Thoracic aorta (tissue), 2 donors: ENCODE data around the gene RAD52. TPM values are rescaled to one million over a fixed set of nuclear protein-coding genes. Genes with fewer than 3 reads are reported as not detected.
A peak's percentile ranks its signal among the peaks of the same experiment; 100 is the strongest.

Source experiments
- ATAC-seq: fragments of 150-250 bp; one replicate; pipeline ENCODE4 v1.8.0; 2017; ENCODE audit warnings: low read depth; ENCODE audit not compliant: insufficient number of reproducible peaks, low FRiP score
- DNase-seq: peaks from one replicate; pipeline ENCODE4 v3.0.0-alpha.2; 2020; ENCODE audit warnings: low spot score
- H3K27ac ChIP-seq, 2 donors: fragments of 200-600 bp; sonication (generic); 1 replicate in 1 of 2; 2 replicates in 1 of 2; pipeline ENCODE4 v1.5.1; 2016; ENCODE audit warnings: mild to moderate bottlenecking in 2 of 2, moderate library complexity in 2 of 2
- H3K27me3 ChIP-seq: fragments of 200-600 bp; sonication (generic); replicated peaks from 2 replicates; pipeline ENCODE4 v1.6.0; 2016; ENCODE audit warnings: mild to moderate bottlenecking; ENCODE audit not compliant: insufficient read depth
- H3K36me3 ChIP-seq: fragments of 200-600 bp; sonication (generic); one replicate; pipeline ENCODE4 v1.5.1; 2016
- H3K4me1 ChIP-seq, 2 donors: fragments of 200-600 bp; sonication (generic); 1 replicate in 1 of 2; 2 replicates in 1 of 2; pipeline versions ENCODE4 v1.5.1 to v1.6.0; 2016; ENCODE audit warnings: low read depth in 2 of 2, mild to moderate bottlenecking in 1 of 2; ENCODE audit not compliant: control insufficient read depth in 1 of 2
- H3K4me3 ChIP-seq: fragments of 200-600 bp; sonication (generic); 2 replicates; pipeline ENCODE4 v1.5.1; 2016; ENCODE audit warnings: mild to moderate bottlenecking
- H3K9me3 ChIP-seq: fragments of 200-600 bp; sonication (generic); 2 replicates; pipeline ENCODE4 v1.5.1; 2016
- total RNA-seq, 2 donors: library from RNA; depleted of rRNA; stranded (reverse); fragments of >200 nt; gene quantifications; one replicate each; pipeline versions ENCODE4 v1.1.0 to v1.2.3, GENCODE V29; 2016
- TF ChIP-seq, protein P1 (sequence below): fragments of 200-600 bp; sonication (generic); IDR thresholded peaks from one replicate; pipeline ENCODE4 v1.5.1; 2019; ENCODE audit warnings: antibody characterized with exemption

RAD52 gene
- total RNA-seq, 2 donors from 2014 or later: 21.5 to 21.9 TPM

DNA sequence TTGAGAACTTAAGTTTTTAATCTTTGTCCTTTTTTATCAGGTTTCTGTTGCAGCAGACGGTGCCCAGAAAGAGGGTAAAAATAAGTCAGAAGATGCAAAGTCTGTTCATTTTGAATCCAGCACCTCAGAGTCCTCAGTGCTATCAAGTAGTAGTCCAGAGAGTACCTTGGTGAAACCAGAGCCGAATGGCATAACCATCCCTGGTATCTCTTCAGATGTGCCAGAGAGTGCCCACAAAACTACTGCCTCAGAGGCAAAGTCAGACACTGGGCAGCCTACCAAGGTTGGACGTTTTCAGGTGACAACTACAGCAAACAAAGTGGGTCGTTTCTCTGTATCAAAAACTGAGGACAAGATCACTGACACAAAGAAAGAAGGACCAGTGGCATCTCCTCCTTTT lies 53.5 kb downstream of the RAD52 start:
- H3K27me3 ChIP-seq: no peaks in the 10 kb centered on the region
- no peaks in the 10 kb centered on the region for H3K9me3 ChIP-seq
- TF ChIP-seq, protein P1, sequence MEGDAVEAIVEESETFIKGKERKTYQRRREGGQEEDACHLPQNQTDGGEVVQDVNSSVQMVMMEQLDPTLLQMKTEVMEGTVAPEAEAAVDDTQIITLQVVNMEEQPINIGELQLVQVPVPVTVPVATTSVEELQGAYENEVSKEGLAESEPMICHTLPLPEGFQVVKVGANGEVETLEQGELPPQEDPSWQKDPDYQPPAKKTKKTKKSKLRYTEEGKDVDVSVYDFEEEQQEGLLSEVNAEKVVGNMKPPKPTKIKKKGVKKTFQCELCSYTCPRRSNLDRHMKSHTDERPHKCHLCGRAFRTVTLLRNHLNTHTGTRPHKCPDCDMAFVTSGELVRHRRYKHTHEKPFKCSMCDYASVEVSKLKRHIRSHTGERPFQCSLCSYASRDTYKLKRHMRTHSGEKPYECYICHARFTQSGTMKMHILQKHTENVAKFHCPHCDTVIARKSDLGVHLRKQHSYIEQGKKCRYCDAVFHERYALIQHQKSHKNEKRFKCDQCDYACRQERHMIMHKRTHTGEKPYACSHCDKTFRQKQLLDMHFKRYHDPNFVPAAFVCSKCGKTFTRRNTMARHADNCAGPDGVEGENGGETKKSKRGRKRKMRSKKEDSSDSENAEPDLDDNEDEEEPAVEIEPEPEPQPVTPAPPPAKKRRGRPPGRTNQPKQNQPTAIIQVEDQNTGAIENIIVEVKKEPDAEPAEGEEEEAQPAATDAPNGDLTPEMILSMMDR: no peak
- ATAC-seq: no peak
- peaks cover 16 to 19% of the 10 kb centered on the region in 2 donors for H3K4me1 ChIP-seq
- H3K4me3 ChIP-seq: peak overlapping the region; percentile 44
- H3K36me3 ChIP-seq: peaks cover 24% of the 10 kb centered on the region
- DNase-seq: no peak
- peak overlapping the region; percentile 58 to 77 for H3K27ac ChIP-seq

DNA sequence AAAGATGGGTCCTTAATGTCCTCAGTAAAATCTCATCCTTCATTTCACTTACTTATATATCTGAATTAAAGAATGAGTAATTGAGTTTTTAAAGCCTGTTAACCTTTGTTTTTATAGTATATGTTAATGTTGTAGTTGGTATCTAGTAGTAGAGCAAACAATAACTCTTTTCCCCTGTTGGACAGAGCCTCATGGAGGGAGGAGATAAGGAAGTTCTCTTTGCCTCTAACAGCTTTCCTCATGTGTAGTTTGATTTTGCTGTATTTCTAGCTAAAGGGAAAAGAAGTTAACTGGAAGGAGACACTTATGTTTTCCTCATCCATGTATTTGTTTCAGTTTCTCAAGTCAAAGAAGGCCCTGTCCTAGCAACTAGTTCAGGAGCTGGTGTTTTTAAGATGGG lies 55.3 kb downstream of the RAD52 start:
- Histone ChIP-seq H3K27me3 (no peaks in the 10 kb centered on the region), H3K27ac (no peak overlapping the region), H3K36me3 (peaks cover 27% of the 10 kb centered on the region), H3K4me1 (peaks cover 16 to 19% of the 10 kb centered on the region in 2 donors), H3K4me3 (no peak overlapping the region), H3K9me3 (no peaks in the 10 kb centered on the region)
- ATAC-seq (no peak), DNase-seq (no peak)
- TF ChIP-seq, protein P1: no peak

DNA sequence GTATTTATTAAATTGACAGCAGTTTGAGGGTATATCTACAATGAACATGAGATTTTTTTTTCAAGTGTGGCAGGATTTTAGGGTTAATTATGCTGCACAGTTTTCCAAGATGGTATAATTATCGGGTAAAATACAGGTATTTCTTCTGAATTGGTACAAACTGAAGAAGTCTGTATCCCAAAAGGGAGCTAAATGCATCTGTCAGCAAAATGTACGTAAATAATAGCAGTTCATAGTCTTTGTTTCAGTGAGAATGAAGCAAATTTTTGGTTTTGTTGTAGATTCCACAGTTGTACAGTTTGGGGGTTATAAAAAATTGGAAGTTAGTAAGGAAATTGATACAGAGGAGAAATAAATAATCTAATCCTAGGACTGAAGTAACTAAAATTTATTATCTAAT lies 63.3 kb downstream of the RAD52 start:
- H3K36me3 ChIP-seq: peaks cover 74% of the 10 kb centered on the region
- no peaks in the 10 kb centered on the region for H3K4me1 ChIP-seq

DNA sequence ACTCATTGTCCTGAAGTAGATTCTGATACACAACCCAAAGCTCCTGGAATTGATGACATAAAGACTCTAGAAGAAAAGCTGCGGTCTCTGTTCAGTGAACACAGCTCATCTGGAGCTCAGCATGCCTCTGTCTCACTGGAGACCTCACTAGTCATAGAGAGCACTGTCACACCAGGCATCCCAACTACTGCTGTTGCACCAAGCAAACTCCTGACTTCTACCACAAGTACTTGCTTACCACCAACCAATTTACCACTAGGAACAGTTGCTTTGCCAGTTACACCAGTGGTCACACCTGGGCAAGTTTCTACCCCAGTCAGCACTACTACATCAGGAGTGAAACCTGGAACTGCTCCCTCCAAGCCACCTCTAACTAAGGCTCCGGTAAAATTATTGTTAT lies 63.8 kb downstream of the RAD52 start:
- H3K36me3 ChIP-seq: peaks cover 75% of the 10 kb centered on the region
- H3K27ac ChIP-seq: no peak overlapping the region
- TF ChIP-seq, protein P1: no peak
- no peaks in the 10 kb centered on the region for H3K4me1 ChIP-seq
- H3K4me3 ChIP-seq: no peak overlapping the region
- no peak for DNase-seq
- no peak for ATAC-seq
- H3K27me3 ChIP-seq: no peaks in the 10 kb centered on the region
- H3K9me3 ChIP-seq: no peaks in the 10 kb centered on the region

More for the DNA sequence above, 63.3 kb downstream of the RAD52 start:
- ATAC-seq (no peak), DNase-seq (no peak)
- H3K9me3 ChIP-seq: no peaks in the 10 kb centered on the region
- H3K27me3 ChIP-seq: no peaks in the 10 kb centered on the region
- no peak overlapping the region for H3K27ac ChIP-seq
- no peak overlapping the region for H3K4me3 ChIP-seq
- TF ChIP-seq, protein P1: no peak

DNA sequence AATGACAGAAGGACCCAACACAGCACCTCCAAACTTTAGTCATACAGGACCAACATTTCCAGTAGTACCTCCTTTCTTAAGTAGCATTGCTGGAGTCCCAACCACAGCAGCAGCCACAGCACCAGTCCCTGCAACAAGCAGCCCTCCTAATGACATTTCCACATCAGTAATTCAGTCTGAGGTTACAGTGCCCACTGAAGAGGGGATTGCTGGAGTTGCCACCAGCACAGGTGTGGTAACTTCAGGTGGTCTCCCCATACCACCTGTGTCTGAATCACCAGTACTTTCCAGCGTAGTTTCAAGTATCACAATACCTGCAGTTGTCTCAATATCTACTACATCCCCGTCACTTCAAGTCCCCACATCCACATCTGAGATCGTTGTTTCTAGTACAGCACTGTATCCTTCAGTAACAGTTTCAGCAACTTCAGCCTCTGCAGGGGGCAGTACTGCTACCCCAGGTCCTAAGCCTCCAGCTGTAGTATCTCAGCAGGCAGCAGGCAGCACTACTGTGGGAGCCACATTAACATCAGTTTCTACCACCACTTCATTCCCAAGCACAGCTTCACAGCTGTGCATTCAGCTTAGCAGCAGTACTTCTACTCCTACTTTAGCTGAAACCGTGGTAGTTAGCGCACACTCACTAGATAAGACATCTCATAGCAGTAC lies 64.6 kb downstream of the RAD52 start:
- no peaks in the 10 kb centered on the region for H3K4me1 ChIP-seq
- no peak for DNase-seq

More for the DNA sequence above, 64.6 kb downstream of the RAD52 start:
- peaks cover 73% of the 10 kb centered on the region for H3K36me3 ChIP-seq
- H3K9me3 ChIP-seq: no peaks in the 10 kb centered on the region
- no peak overlapping the region for H3K4me3 ChIP-seq
- H3K27ac ChIP-seq: no peak overlapping the region
- no peaks in the 10 kb centered on the region for H3K27me3 ChIP-seq
- no peak for ATAC-seq
- TF ChIP-seq, protein P1: no peak
